Neural cell (in vitro differentiated cells): ENCODE measurements around the gene HBE1. TPM values are rescaled to one million over a fixed set of nuclear protein-coding genes. Genes with fewer than 3 reads are reported as not detected.

ENCODE experiments used
- H2AFZ ChIP-seq: fragments of 200-600, 300-800 bp; sonication (generic), shearing (Covaris generic); 2 replicates; pipeline ENCODE4 v1.6.0; 2014; ENCODE audit warnings: low read depth, mild to moderate bottlenecking, antibody characterized with exemption, low read length, moderate library complexity
- H3F3A ChIP-seq: fragments of 200-600 bp; shearing (Covaris generic); 2 replicates; pipeline ENCODE4 v1.6.1; 2016; ENCODE audit warnings: mild to moderate bottlenecking, moderate library complexity, mixed read lengths, antibody characterized with exemption, low read length; ENCODE audit not compliant: insufficient read depth, poor library complexity, severe bottlenecking
- H3K27ac ChIP-seq: fragments of 200-600, 300-800 bp; sonication (generic), shearing (Covaris generic); 2 replicates; pipeline ENCODE4 v1.5.1; 2014; ENCODE audit warnings: mild to moderate bottlenecking, low read length, moderate library complexity
- H3K27me3 ChIP-seq: fragments of 300-800, 200-600 bp; sonication (generic), shearing (Covaris generic); 2 replicates; pipeline ENCODE4 v1.6.0; 2014; ENCODE audit warnings: mild to moderate bottlenecking, low read depth, low read length, moderate library complexity; ENCODE audit not compliant: insufficient read depth
- H3K36me3 ChIP-seq: fragments of 300-800, 200-600 bp; sonication (generic), shearing (Covaris generic); 2 replicates; pipeline ENCODE4 v1.5.1; 2014; ENCODE audit warnings: mild to moderate bottlenecking, antibody characterized with exemption, low read length, moderate library complexity; ENCODE audit not compliant: insufficient read depth
- H3K4me2 ChIP-seq: fragments of 300-800, 200-600 bp; sonication (generic), shearing (Covaris generic); 2 replicates; pipeline ENCODE4 v1.6.0; 2014; ENCODE audit warnings: mild to moderate bottlenecking, low read length
- H3K4me3 ChIP-seq: fragments of 300-800, 200-600 bp; sonication (generic), shearing (Covaris generic); 2 replicates; pipeline ENCODE4 v1.5.1; 2014; ENCODE audit warnings: mild to moderate bottlenecking, low read length, moderate library complexity
- H3K79me2 ChIP-seq: fragments of 200-600 bp; shearing (Covaris generic); replicated peaks from 2 replicates; pipeline ENCODE4 v1.6.0; 2014; ENCODE audit warnings: mild to moderate bottlenecking, low read length, moderate library complexity; ENCODE audit not compliant: insufficient read depth
- H3K9ac ChIP-seq: fragments of 300-800, 200-600 bp; sonication (generic), shearing (Covaris generic); 2 replicates; pipeline ENCODE4 v1.6.1; 2016; ENCODE audit warnings: mild to moderate bottlenecking, low read length, mixed read lengths
- H3K9me2 ChIP-seq: fragments of 200-600 bp; shearing (Covaris generic); 2 replicates; pipeline ENCODE4 v1.6.1; 2016; ENCODE audit warnings: mild to moderate bottlenecking, low read length, mixed read lengths; ENCODE audit not compliant: insufficient read depth
- H3K9me3 ChIP-seq: fragments of 200-600, 300-800 bp; sonication (generic), shearing (Covaris generic); 2 replicates; pipeline ENCODE4 v1.6.1; 2016; ENCODE audit warnings: mild to moderate bottlenecking, mixed run types, low read length, moderate library complexity, mixed read lengths
- H4K20me1 ChIP-seq: fragments of 200-600 bp; shearing (Covaris generic); 2 replicates; pipeline ENCODE4 v1.6.1; 2016; ENCODE audit warnings: mild to moderate bottlenecking, mixed run types; ENCODE audit not compliant: insufficient read depth
- CTCF ChIP-seq: fragments of 450-650 bp; IDR thresholded peaks from 2 replicates; pipeline ENCODE4 v1.5.1; 2014; ENCODE audit warnings: antibody characterized with exemption, mild to moderate bottlenecking, moderate library complexity; ENCODE audit not compliant: poor library complexity, severe bottlenecking
- EP300 ChIP-seq: fragments of 450-650 bp; conservative IDR thresholded peaks from 2 replicates; pipeline ENCODE4 v1.6.1; 2014; ENCODE audit warnings: antibody characterized with exemption, mild to moderate bottlenecking, moderate library complexity; ENCODE audit not compliant: poor library complexity, severe bottlenecking
- EZH2 ChIP-seq: fragments of 200-600, 300-800 bp; shearing (Covaris generic), sonication (generic); IDR thresholded peaks from 2 replicates; pipeline ENCODE4 v1.6.1; 2014; ENCODE audit warnings: antibody characterized with exemption, low read length, borderline replicate concordance, mild to moderate bottlenecking; ENCODE audit not compliant: insufficient read depth, poor library complexity, severe bottlenecking
- MXI1 ChIP-seq: fragments of 450-650 bp; conservative IDR thresholded peaks from 2 replicates; pipeline ENCODE4 v1.6.1; 2014; ENCODE audit warnings: antibody characterized with exemption, mild to moderate bottlenecking; ENCODE audit not compliant: poor library complexity, severe bottlenecking
- POLR2AphosphoS5 ChIP-seq: IDR thresholded peaks from 2 replicates; pipeline ENCODE4 v1.6.1; 2012
- RAD21 ChIP-seq: fragments of 450-650 bp; conservative IDR thresholded peaks from 2 replicates; pipeline ENCODE4 v1.6.1; 2014; ENCODE audit warnings: antibody characterized with exemption, mild to moderate bottlenecking, moderate library complexity
- SMC3 ChIP-seq: fragments of 450-650 bp; conservative IDR thresholded peaks from 2 replicates; pipeline ENCODE4 v1.6.1; 2014; ENCODE audit warnings: antibody characterized with exemption, mild to moderate bottlenecking, moderate library complexity; ENCODE audit not compliant: poor library complexity
- TAF1 ChIP-seq: IDR thresholded peaks from 2 replicates; pipeline ENCODE4 v1.6.1; 2012; ENCODE audit warnings: low read depth
- polyA plus RNA-seq: library from polyadenylated mRNA; depleted of rRNA; stranded (reverse); fragments of >200 nt; gene quantifications from 2 replicates; pipeline ENCODE4 v1.2.3, GENCODE V29; 2014
- TF ChIP-seq, protein P1 (sequence below): IDR thresholded peaks from 2 replicates; pipeline ENCODE4 v1.6.1; 2012; ENCODE audit warnings: borderline replicate concordance

Gene HBE1
- polyA plus RNA-seq, 1 donor from 2014 or later, result not detected

DNA sequence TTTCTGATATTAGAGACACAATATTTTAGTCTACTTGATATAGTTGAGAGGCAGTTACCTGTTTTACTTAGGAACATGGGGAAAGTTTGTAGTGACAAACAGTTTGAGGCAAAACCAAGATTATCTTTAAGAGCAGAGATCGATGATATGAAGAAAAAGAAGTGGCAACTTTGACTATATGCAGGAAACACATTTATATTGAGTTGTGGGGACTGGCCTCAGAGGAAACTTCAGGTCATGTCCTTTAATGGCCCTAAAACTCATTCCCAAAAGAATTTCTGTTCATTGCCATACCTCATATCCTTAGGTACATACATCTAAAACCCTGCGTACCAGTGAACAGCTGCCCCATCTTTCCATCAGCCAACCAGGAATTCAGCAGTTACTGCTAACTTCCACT, 24.6 kb downstream of the HBE1 start:
- Histone ChIP-seq H3K4me2 (no peak overlapping the region), H3K79me2 (no peaks in the 10 kb centered on the region), H3K9me3 (no peaks in the 10 kb centered on the region), H3K27ac (no peak overlapping the region), H4K20me1 (no peaks in the 10 kb centered on the region), H3K4me3 (no peak overlapping the region), H3K9ac (no peak overlapping the region), H3K27me3 (no peaks in the 10 kb centered on the region), H3K36me3 (no peaks in the 10 kb centered on the region), H3F3A (no peaks in the 10 kb centered on the region), H3K9me2 (no peaks in the 10 kb centered on the region), H2AFZ (no peak overlapping the region)
- TF ChIP-seq SMC3 (no peak), MXI1 (no peak), CTCF (no peak), EP300 (no peak), POLR2AphosphoS5 (no peak)
- TF ChIP-seq, protein P1, sequence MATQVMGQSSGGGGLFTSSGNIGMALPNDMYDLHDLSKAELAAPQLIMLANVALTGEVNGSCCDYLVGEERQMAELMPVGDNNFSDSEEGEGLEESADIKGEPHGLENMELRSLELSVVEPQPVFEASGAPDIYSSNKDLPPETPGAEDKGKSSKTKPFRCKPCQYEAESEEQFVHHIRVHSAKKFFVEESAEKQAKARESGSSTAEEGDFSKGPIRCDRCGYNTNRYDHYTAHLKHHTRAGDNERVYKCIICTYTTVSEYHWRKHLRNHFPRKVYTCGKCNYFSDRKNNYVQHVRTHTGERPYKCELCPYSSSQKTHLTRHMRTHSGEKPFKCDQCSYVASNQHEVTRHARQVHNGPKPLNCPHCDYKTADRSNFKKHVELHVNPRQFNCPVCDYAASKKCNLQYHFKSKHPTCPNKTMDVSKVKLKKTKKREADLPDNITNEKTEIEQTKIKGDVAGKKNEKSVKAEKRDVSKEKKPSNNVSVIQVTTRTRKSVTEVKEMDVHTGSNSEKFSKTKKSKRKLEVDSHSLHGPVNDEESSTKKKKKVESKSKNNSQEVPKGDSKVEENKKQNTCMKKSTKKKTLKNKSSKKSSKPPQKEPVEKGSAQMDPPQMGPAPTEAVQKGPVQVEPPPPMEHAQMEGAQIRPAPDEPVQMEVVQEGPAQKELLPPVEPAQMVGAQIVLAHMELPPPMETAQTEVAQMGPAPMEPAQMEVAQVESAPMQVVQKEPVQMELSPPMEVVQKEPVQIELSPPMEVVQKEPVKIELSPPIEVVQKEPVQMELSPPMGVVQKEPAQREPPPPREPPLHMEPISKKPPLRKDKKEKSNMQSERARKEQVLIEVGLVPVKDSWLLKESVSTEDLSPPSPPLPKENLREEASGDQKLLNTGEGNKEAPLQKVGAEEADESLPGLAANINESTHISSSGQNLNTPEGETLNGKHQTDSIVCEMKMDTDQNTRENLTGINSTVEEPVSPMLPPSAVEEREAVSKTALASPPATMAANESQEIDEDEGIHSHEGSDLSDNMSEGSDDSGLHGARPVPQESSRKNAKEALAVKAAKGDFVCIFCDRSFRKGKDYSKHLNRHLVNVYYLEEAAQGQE, result no peak

DNA sequence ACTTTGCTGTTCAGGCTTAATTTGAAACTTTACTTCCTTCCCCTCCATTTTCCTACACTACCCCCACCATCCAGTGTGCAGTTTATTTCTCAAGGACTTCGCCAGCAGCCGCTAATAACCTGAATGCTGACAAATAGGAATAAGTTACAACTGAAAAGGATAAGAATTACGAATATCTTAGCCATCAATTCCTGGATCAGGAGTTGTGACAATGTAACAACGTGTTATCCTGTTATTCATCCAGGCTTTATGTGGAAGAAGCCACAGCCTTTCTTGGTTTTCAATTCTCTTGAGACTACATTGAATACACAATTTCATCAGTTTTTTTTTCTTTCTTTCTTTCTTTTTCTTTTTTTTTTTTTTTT, 25.9 kb downstream of the HBE1 start:
- no peak overlapping the region for H2AFZ ChIP-seq
- no peaks in the 10 kb centered on the region for H3K79me2 ChIP-seq
- no peaks in the 10 kb centered on the region for H3K9me2 ChIP-seq
- no peaks in the 10 kb centered on the region for H3F3A ChIP-seq
- TF ChIP-seq EZH2 (no peak), MXI1 (no peak), TAF1 (no peak), CTCF (no peak), SMC3 (no peak), RAD21 (no peak), POLR2AphosphoS5 (no peak), EP300 (no peak)
- TF ChIP-seq, protein P1, result no peak
- H4K20me1 ChIP-seq, result no peaks in the 10 kb centered on the region
- no peak overlapping the region for H3K27ac ChIP-seq
- no peaks in the 10 kb centered on the region for H3K27me3 ChIP-seq
- no peak overlapping the region for H3K9ac ChIP-seq
- H3K4me3 ChIP-seq, result no peak overlapping the region
- no peaks in the 10 kb centered on the region for H3K9me3 ChIP-seq
- H3K4me2 ChIP-seq, result no peak overlapping the region
- H3K36me3 ChIP-seq, result no peaks in the 10 kb centered on the region
